PC-3 (cell line): Measurements from ENCODE around the gene KCND3.

Source experiments
- CTCF ChIP-seq: fragments of 300-600 bp; sonication (generic); conservative IDR thresholded peaks from 2 replicates; pipeline ENCODE4 v1.5.1; 2017; ENCODE audit warnings: antibody characterized with exemption, low read depth, mild to moderate bottlenecking, low read length
- EZH2 ChIP-seq: fragments of 300-600 bp; sonication (generic); IDR thresholded peaks from one replicate; pipeline ENCODE4 v1.6.1; 2017; ENCODE audit warnings: antibody characterized with exemption, mild to moderate bottlenecking, low read length; ENCODE audit not compliant: unreplicated experiment

GRCh38 chr1:111971396-111971795 is 18.1 kb downstream of the KCND3 start:
- TF ChIP-seq CTCF (no peak), EZH2 (no peak)
